ENCODE data around the gene PORCN.
"Not testable (repeated sequence)": the region's sequence is repeated elsewhere in the genome, so short reads cannot be mapped to it uniquely, and the experiment has no call there.

PORCN gene

DNA sequence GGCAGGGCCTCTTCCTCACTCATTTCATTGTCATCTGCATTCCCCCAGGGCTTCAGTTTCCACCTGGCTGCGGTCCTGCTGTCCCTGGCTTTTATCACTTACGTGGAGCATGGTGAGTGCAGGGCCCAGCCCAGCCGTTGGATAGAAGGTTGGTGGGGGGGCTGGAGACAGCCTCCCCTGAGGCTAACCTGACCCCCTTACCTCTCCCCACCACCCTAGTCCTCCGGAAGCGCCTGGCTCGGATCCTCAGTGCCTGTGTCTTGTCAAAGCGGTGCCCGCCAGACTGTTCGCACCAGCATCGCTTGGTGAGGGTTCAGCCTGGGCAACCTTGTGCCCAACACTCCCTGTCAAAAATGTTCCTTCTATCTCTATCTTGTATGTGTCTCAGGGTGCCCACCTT lies 7.0 kb downstream of the PORCN start:
- Histone ChIP-seq H3K4me2 (ENCODE audit: low read length) (no peak overlapping the region), H3F3A (ENCODE audit: insufficient read depth, low read length) (no peaks in the 10 kb centered on the region), H4K20me1 (ENCODE audit: insufficient read depth, low read length) (no peaks in the 10 kb centered on the region), H3K9ac (ENCODE audit: low read length) (no peak overlapping the region), H3K27me3 (ENCODE audit: insufficient read depth, low read length) (no peaks in the 10 kb centered on the region), H3K4me3 (ENCODE audit: low read depth, low read length, poor library complexity, severe bottlenecking) (no peak overlapping the region), H3K4me1 (ENCODE audit: insufficient read depth, low read length, severe bottlenecking) (peaks cover 4% of the 10 kb centered on the region), H3K79me2 (ENCODE audit: insufficient read depth, low read length) (no peaks in the 10 kb centered on the region), H3K9me3 (ENCODE audit: low read length) (no peaks in the 10 kb centered on the region), H3K9me2 (ENCODE audit: low read depth, low read length) (no peaks in the 10 kb centered on the region), H3K36me3 (ENCODE audit: insufficient read depth, low read length) (no peaks in the 10 kb centered on the region), H2AFZ (ENCODE audit: low read length) (no peak overlapping the region), H3K27ac (ENCODE audit: low read depth, low read length, poor library complexity, severe bottlenecking) (no peak overlapping the region)
- TF ChIP-seq, protein P1, sequence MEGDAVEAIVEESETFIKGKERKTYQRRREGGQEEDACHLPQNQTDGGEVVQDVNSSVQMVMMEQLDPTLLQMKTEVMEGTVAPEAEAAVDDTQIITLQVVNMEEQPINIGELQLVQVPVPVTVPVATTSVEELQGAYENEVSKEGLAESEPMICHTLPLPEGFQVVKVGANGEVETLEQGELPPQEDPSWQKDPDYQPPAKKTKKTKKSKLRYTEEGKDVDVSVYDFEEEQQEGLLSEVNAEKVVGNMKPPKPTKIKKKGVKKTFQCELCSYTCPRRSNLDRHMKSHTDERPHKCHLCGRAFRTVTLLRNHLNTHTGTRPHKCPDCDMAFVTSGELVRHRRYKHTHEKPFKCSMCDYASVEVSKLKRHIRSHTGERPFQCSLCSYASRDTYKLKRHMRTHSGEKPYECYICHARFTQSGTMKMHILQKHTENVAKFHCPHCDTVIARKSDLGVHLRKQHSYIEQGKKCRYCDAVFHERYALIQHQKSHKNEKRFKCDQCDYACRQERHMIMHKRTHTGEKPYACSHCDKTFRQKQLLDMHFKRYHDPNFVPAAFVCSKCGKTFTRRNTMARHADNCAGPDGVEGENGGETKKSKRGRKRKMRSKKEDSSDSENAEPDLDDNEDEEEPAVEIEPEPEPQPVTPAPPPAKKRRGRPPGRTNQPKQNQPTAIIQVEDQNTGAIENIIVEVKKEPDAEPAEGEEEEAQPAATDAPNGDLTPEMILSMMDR (IDR thresholded peaks at IDR 0.05; ENCODE audit: low read length), result no peak
- TF ChIP-seq EZH2 (IDR thresholded peaks at IDR 0.05; ENCODE audit: borderline replicate concordance, low read length), result no peak

DNA sequence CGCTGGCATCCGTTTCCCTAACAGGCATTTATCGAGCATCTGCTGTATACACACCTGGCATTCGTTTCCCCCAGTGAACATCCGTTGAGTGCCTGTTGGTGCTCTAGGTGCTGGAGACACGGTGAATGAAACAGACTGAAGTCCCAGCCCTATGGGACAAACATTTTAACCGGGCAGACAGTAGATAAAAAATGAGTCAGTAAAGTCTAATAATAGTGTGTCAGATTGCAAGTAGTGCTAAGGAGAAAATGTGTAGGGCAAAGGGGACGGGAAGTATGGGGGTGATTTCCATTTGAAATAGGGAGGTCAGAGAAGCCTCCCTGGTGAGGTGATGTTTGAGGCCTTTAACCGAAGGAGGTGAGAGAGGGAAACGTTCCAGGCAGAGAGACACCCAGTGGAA lies 7.5 kb downstream of the PORCN start:
- TF ChIP-seq, protein P1 (IDR thresholded peaks at IDR 0.05; ENCODE audit: low read length), result no peak
- TF ChIP-seq EZH2 (IDR thresholded peaks at IDR 0.05; ENCODE audit: borderline replicate concordance, low read length), result no peak

GRCh38 chrX:48516987-48517386 lies 8.2 kb downstream of the PORCN start:
- H3K4me1 ChIP-seq (ENCODE audit: insufficient read depth, low read length, severe bottlenecking), result peaks cover 9% of the 10 kb centered on the region
- H3K79me2 ChIP-seq (ENCODE audit: insufficient read depth, low read length), result peaks cover under 1% of the 10 kb centered on the region
- H3K9me3 ChIP-seq (ENCODE audit: low read length), result no peaks in the 10 kb centered on the region
- no peaks in the 10 kb centered on the region for H3F3A ChIP-seq (ENCODE audit: insufficient read depth, low read length)
- no peak overlapping the region for H3K4me2 ChIP-seq (ENCODE audit: low read length)
- H3K36me3 ChIP-seq (ENCODE audit: insufficient read depth, low read length), result peaks cover under 1% of the 10 kb centered on the region; the same call in 1 of the 2 replicates
- no peak for TF ChIP-seq EZH2 (IDR thresholded peaks at IDR 0.05; ENCODE audit: borderline replicate concordance, low read length)
- TF ChIP-seq, protein P1 (IDR thresholded peaks at IDR 0.05; ENCODE audit: low read length), result no peak
- no peak overlapping the region for H3K4me3 ChIP-seq (ENCODE audit: low read depth, low read length, poor library complexity, severe bottlenecking)
- no peaks in the 10 kb centered on the region for H4K20me1 ChIP-seq (ENCODE audit: insufficient read depth, low read length)
- no peak overlapping the region for H3K27ac ChIP-seq (ENCODE audit: low read depth, low read length, poor library complexity, severe bottlenecking)
- H3K27me3 ChIP-seq (ENCODE audit: insufficient read depth, low read length), result no peaks in the 10 kb centered on the region
- H3K9me2 ChIP-seq (ENCODE audit: low read depth, low read length), result no peaks in the 10 kb centered on the region
- no peak overlapping the region for H3K9ac ChIP-seq (ENCODE audit: low read length)
- H2AFZ ChIP-seq (ENCODE audit: low read length), result no peak overlapping the region

More for the DNA sequence above, 7.5 kb downstream of the PORCN start:
- no peaks in the 10 kb centered on the region for H3K9me2 ChIP-seq (ENCODE audit: low read depth, low read length)
- no peaks in the 10 kb centered on the region for H3K36me3 ChIP-seq (ENCODE audit: insufficient read depth, low read length)
- H3K27me3 ChIP-seq (ENCODE audit: insufficient read depth, low read length), result no peaks in the 10 kb centered on the region
- no peak overlapping the region for H3K27ac ChIP-seq (ENCODE audit: low read depth, low read length, poor library complexity, severe bottlenecking)
- no peaks in the 10 kb centered on the region for H3K79me2 ChIP-seq (ENCODE audit: insufficient read depth, low read length)
- no peaks in the 10 kb centered on the region for H3F3A ChIP-seq (ENCODE audit: insufficient read depth, low read length)
- no peaks in the 10 kb centered on the region for H4K20me1 ChIP-seq (ENCODE audit: insufficient read depth, low read length)
- no peak overlapping the region for H3K9ac ChIP-seq (ENCODE audit: low read length)
- H2AFZ ChIP-seq (ENCODE audit: low read length), result no peak overlapping the region
- no peak overlapping the region for H3K4me3 ChIP-seq (ENCODE audit: low read depth, low read length, poor library complexity, severe bottlenecking)
- H3K9me3 ChIP-seq (ENCODE audit: low read length), result no peaks in the 10 kb centered on the region
- H3K4me2 ChIP-seq (ENCODE audit: low read length), result no peak overlapping the region
- H3K4me1 ChIP-seq (ENCODE audit: insufficient read depth, low read length, severe bottlenecking), result peaks cover 8% of the 10 kb centered on the region

DNA sequence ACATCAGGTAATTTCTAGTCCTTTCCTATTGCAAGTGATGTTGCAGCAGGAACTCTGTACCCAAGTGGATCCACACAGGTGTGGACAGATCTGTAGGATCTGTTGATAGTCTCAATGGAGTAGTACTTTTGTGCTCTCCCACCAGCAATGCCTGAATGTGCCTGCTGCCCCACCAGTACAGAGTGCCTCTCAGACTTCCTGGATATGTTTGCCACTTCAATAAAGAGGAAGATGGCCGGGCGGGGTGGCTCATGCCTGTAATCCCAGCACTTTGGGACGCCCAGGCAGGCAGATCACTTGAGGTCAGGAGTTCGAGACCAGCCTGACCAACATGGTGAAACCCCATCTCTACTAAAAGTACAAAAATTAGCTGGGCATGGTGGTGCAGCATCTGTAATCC lies 10.7 kb downstream of the PORCN start:
- not testable (repeated sequence) for H3K27ac ChIP-seq (ENCODE audit: low read depth, low read length, poor library complexity, severe bottlenecking); H3K9me2 ChIP-seq (ENCODE audit: low read depth, low read length); H3K9ac ChIP-seq (ENCODE audit: low read length); H3K4me3 ChIP-seq (ENCODE audit: low read depth, low read length, poor library complexity, severe bottlenecking); H3K9me3 ChIP-seq (ENCODE audit: low read length); H3K36me3 ChIP-seq (ENCODE audit: insufficient read depth, low read length); H3K4me2 ChIP-seq (ENCODE audit: low read length); H4K20me1 ChIP-seq (ENCODE audit: insufficient read depth, low read length); H3K79me2 ChIP-seq (ENCODE audit: insufficient read depth, low read length); H3F3A ChIP-seq (ENCODE audit: insufficient read depth, low read length); H2AFZ ChIP-seq (ENCODE audit: low read length); H3K27me3 ChIP-seq (ENCODE audit: insufficient read depth, low read length)
- peaks cover 24% of the 10 kb centered on the region for H3K4me1 ChIP-seq (ENCODE audit: insufficient read depth, low read length, severe bottlenecking)
